Lung (tissue), 12 donors: Measurements from ENCODE around the gene NPIPB2. TPM values are rescaled to one million over a fixed set of nuclear protein-coding genes. Genes with fewer than 3 reads are reported as not detected.
"Not testable (repeated sequence)": the region's sequence is repeated elsewhere in the genome, so short reads cannot be mapped to it uniquely, and the experiment has no call there.

Source experiments
- ATAC-seq: fragments of 200-7000 bp; cut with Tn5 transposase; one replicate; pipeline ENCODE4 v1.9.1; 2020; ENCODE audit warnings: moderate number of reproducible peaks; ENCODE audit not compliant: insufficient read depth, low FRiP score
- DNase-seq, 3 donors: peaks; one replicate each; pipeline ENCODE4 v3.0.0-alpha.2; 2013 to 2017
- H3K27ac ChIP-seq, 2 donors: one replicate each; pipeline ENCODE4 v1.5.1; 2013; ENCODE audit warnings: mild to moderate bottlenecking in 2 of 2, moderate library complexity in 2 of 2, control low read depth in 1 of 2, inconsistent platforms in 1 of 2, low read depth in 1 of 2, low read length in 1 of 2
- H3K27me3 ChIP-seq, 3 donors: one replicate each; pipeline ENCODE4 v1.5.1; 2013; ENCODE audit warnings: low read length in 2 of 3; ENCODE audit not compliant: control insufficient read depth in 3 of 3, insufficient read depth in 3 of 3
- H3K36me3 ChIP-seq, 4 donors: one replicate each; pipeline ENCODE4 v1.5.1; 2013; ENCODE audit warnings: low read length in 4 of 4, mild to moderate bottlenecking in 1 of 4, moderate library complexity in 1 of 4; ENCODE audit not compliant: control insufficient read depth in 4 of 4, insufficient read depth in 4 of 4
- H3K4me1 ChIP-seq, 5 donors: one replicate each; pipeline ENCODE4 v1.5.1; 2013; ENCODE audit warnings: low read length in 5 of 5, mild to moderate bottlenecking in 2 of 5, moderate library complexity in 1 of 5; ENCODE audit not compliant: control insufficient read depth in 5 of 5, insufficient read depth in 5 of 5
- H3K4me3 ChIP-seq: one replicate; pipeline ENCODE4 v1.5.1; 2013; ENCODE audit warnings: mild to moderate bottlenecking, control low read depth, moderate library complexity
- H3K9ac ChIP-seq, 2 donors: one replicate each; pipeline ENCODE4 v1.5.1; 2013; ENCODE audit warnings: low read length in 2 of 2, control low read depth in 1 of 2; ENCODE audit not compliant: insufficient read depth in 1 of 2
- H3K9me3 ChIP-seq, 4 donors: one replicate each; pipeline ENCODE4 v1.5.1; 2013; ENCODE audit warnings: low read length in 3 of 4, mild to moderate bottlenecking in 1 of 4, moderate library complexity in 1 of 4; ENCODE audit not compliant: control insufficient read depth in 4 of 4, insufficient read depth in 3 of 4
- CTCF ChIP-seq: IDR thresholded peaks from 2 replicates; pipeline ENCODE4 v1.5.1; 2012; ENCODE audit warnings: mild to moderate bottlenecking; ENCODE audit errors: control extremely low read depth, extremely low read depth
- whole genome bisulfite sequencing, 2 donors: extraction: QIAGEN DNeasy Blood & Tissue Kit; methylation state at CpG; one replicate each; pipeline ENCODE4 v1.1.7; 2013; 5-methylcytosine and 5-hydroxymethylcytosine counted together
- polyA plus RNA-seq, 2 donors: library from polyadenylated mRNA; stranded (reverse); fragments of 200-250 nt; gene quantifications; one replicate each; pipeline ENCODE4 v1.2.1, GENCODE V29; 2013
- total RNA-seq, 2 donors: library from RNA; depleted of rRNA in 1 of 2; stranded (reverse); fragments of >200 nt in 1 of 2; gene quantifications; one replicate each; pipeline ENCODE4 v1.2.1, GENCODE V29; 2014 to 2021
- donor health status: control.
- donor health status: control.
- donor health status: Bipolar disorder and iron deficiency.
- donor health status: healthy.
- donor health status: DM: yes; HTN: yes; CAD: no.

The NPIPB2 gene
- total and polyA plus RNA-seq, 4 donors, result 5.5 to 10.1 (median 7.5) TPM

- no peak for TF ChIP-seq CTCF
- DNase-seq, result no peak
- H3K4me3 ChIP-seq, result no peak overlapping the region
- ATAC-seq, result no peak
- H3K9ac ChIP-seq, result no peak overlapping the region
- H3K27me3 ChIP-seq, result no peaks in the 10 kb centered on the region
- H3K9me3 ChIP-seq, result no peaks in the 10 kb centered on the region
- H3K36me3 ChIP-seq, result no peaks in the 10 kb centered on the region
- H3K27ac ChIP-seq, result no peak overlapping the region
- WGBS, 2 donors, result 91 to 96% methylated on average over 6 of the region's 6 CpGs
- H3K4me1 ChIP-seq, result no peaks in the 10 kb centered on the region
These were observed 21.9 kb upstream of the NPIPB2 start for GRCh38 chr16:11963706-11964105.

GRCh38 chr16:11962978-11963377 lies 21.1 kb upstream of the NPIPB2 start:
- 95 to 96% methylated on average over 11 of the region's 11 CpGs for WGBS, 2 donors
- DNase-seq, result not testable (repeated sequence)

GRCh38 chr16:11962457-11962856 lies 20.6 kb upstream of the NPIPB2 start:
- not testable (repeated sequence) for H3K9ac ChIP-seq, ATAC-seq, DNase-seq, H3K27ac ChIP-seq, H3K9me3 ChIP-seq, H3K4me3 ChIP-seq, H3K36me3 ChIP-seq, H3K27me3 ChIP-seq, H3K4me1 ChIP-seq
- 81 to 88% methylated on average over 5 of the region's 5 CpGs for WGBS, 2 donors

More at GRCh38 chr16:11962978-11963377, 21.1 kb upstream of the NPIPB2 start:
- H3K9ac ChIP-seq, H3K36me3 ChIP-seq, H3K27me3 ChIP-seq, H3K9me3 ChIP-seq, H3K4me3 ChIP-seq, ATAC-seq, H3K4me1 ChIP-seq, H3K27ac ChIP-seq: not testable (repeated sequence)

- ATAC-seq, result no peak
- DNase-seq, result no peak
- 92 to 96% methylated on average over 10 of the region's 10 CpGs for WGBS, 2 donors
These were observed 15.9 kb upstream of the NPIPB2 start for GRCh38 chr16:11957591-11958395.

More at GRCh38 chr16:11957591-11958395, 15.9 kb upstream of the NPIPB2 start:
- Histone ChIP-seq H3K4me3 (no peak overlapping the region), H3K9me3 (no peaks in the 10 kb centered on the region), H3K27me3 (no peaks in the 10 kb centered on the region), H3K9ac (no peak overlapping the region), H3K4me1 (peaks cover 0 to 4% (median 0%) of the 10 kb centered on the region in 5 donors), H3K27ac (no peak overlapping the region), H3K36me3 (no peaks in the 10 kb centered on the region)
- no peak for TF ChIP-seq CTCF
